Omental fat pad (tissue), 4 donors: ENCODE data around the gene DHFR. TPM values are rescaled to one million over a fixed set of nuclear protein-coding genes. Genes with fewer than 3 reads are reported as not detected.

Experiments used
- ATAC-seq: fragments of 150-250 bp; one replicate; pipeline ENCODE4 v1.9.1; 2016; ENCODE audit warnings: mild to moderate bottlenecking, moderate library complexity; ENCODE audit not compliant: low FRiP score
- DNase-seq: peaks from one replicate; pipeline ENCODE4 v3.0.0-alpha.2; 2019; ENCODE audit warnings: low spot score
- total RNA-seq, 4 donors: library from RNA; depleted of rRNA; stranded (reverse); fragments of >200 nt; gene quantifications; one replicate each; pipeline ENCODE4 v1.1.0, GENCODE V29; 2016
- TF ChIP-seq, protein P1 (sequence below), 3 donors: fragments of 450-650 bp; IDR thresholded peaks; one replicate each; pipeline ENCODE4 v1.5.1; 2016 to 2017; ENCODE audit warnings: antibody characterized with exemption in 3 of 3, mild to moderate bottlenecking in 3 of 3, moderate library complexity in 2 of 3

Gene DHFR
- total RNA-seq, 4 donors from 2014 or later = 9.1 to 12.2 (median 10.2) TPM

DNA sequence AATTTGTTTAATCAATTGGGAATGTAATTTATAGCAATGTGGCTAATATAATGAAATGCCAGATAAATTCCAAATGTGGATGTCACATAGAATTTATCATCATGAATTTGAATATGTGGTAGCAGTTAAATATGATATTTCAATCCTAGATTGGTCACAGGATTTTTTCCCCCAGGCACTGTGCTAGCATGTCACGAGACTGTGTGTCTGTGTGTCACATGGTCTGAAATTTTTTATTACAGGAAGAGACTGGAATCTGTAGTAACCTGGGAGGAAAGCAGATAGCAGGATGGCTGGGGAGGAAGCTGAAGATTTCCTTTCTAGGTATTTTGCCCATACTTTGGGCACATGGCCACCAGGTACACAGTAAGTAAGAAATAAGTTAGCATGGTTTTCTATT lies 35.7 kb downstream of the DHFR start:
- no peak for DNase-seq
- TF ChIP-seq, protein P1, sequence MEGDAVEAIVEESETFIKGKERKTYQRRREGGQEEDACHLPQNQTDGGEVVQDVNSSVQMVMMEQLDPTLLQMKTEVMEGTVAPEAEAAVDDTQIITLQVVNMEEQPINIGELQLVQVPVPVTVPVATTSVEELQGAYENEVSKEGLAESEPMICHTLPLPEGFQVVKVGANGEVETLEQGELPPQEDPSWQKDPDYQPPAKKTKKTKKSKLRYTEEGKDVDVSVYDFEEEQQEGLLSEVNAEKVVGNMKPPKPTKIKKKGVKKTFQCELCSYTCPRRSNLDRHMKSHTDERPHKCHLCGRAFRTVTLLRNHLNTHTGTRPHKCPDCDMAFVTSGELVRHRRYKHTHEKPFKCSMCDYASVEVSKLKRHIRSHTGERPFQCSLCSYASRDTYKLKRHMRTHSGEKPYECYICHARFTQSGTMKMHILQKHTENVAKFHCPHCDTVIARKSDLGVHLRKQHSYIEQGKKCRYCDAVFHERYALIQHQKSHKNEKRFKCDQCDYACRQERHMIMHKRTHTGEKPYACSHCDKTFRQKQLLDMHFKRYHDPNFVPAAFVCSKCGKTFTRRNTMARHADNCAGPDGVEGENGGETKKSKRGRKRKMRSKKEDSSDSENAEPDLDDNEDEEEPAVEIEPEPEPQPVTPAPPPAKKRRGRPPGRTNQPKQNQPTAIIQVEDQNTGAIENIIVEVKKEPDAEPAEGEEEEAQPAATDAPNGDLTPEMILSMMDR (IDR thresholded peaks at IDR 0.05) = no peak
- no peak for ATAC-seq

DNA sequence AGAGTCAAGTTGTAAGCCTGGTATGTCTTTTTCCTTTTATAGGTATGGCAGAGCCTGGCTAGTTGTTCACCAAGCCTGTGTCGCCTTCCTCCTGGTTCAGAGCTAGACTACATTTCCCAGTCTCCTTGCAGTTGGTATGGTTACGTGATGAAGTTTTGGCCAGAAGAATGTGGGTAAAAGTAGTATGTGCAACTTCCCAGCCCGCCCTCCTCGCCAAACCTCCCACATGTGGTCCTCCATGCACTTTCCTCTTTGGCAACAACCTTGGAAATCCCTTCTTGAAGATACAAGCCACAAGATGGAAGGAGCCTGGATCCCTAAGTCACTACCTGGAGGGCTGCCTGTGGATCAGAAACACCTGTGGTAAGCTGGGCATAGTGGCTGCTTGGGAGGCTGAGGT lies 36.3 kb downstream of the DHFR start:
- ATAC-seq = no peak
- no peak for DNase-seq
- TF ChIP-seq, protein P1 (IDR thresholded peaks at IDR 0.05) = no peak

DNA sequence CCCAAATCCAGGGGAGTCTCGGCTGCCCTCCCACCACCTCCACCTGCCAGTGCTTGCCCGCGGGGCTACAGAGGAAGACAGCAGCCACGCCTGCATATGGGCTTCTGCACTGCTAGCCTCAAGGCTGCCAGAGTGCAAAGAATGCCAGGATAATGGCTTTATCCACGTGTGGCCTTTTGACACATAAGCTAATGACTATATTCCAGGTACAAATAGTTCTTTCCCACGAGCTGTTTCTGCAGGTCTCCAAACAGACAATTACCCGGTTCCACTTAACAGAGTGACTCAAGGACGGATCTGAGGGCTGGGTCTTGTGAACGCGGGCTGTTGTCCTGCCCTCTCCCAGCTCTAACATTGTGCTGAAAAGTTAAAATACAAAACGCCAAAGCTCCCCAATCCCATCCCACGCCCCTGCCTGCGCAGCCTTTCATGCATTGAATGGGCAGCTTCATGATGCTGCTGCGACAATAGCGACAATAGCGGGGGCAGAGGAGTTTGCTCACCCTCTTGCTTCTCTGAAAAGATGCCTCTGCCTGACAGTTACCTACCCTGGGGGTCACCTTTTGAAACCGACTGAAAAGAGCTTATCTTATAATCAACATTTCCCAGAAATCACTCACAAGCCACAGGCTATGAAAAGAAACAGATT lies 39.4 kb downstream of the DHFR start:
- no peak for ATAC-seq
- TF ChIP-seq, protein P1 (IDR thresholded peaks at IDR 0.05) = no peak
- DNase-seq = no peak

DNA sequence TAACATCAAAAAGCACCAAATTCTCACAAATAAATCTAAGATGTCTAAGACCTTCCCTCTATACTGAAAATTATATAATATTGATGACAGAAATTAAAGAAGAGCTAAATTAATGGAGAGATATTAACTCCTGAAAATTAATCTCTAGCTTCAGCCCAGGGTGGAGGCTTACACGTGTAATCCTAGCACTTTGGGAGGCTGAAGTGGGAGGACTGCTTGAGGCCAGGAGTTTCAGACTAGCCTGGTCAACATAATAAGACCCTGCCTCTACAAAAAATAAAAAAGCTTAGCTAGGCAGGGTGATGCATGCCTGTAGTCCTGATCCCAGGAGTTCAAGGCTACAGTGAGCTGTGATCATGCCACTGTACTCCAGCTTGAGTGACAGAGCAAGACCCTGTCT lies 45.1 kb downstream of the DHFR start:
- DNase-seq (no peak), ATAC-seq (no peak)
- TF ChIP-seq, protein P1 (IDR thresholded peaks at IDR 0.05) = no peak

DNA sequence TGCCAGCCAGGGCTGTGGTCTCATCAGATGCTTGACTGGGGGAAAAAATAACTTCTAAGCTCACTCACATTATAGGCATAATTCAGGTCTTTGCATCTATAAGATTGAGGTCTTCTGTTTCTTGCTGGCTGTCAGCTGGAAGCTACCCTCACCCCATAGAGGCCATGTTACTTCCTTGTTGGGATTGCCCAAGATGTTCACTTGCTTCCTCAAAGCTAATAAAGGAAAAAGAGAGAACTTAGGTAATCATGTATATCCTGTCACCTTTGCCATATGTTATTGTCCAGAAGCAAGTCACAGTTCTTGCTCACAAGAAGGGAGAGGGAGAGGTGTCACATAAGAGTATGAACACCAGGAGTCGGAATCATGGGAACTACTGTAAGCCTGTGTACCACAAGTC lies 46.1 kb downstream of the DHFR start:
- ATAC-seq (no peak), DNase-seq (no peak)
- TF ChIP-seq, protein P1 (IDR thresholded peaks at IDR 0.05) = no peak

DNA sequence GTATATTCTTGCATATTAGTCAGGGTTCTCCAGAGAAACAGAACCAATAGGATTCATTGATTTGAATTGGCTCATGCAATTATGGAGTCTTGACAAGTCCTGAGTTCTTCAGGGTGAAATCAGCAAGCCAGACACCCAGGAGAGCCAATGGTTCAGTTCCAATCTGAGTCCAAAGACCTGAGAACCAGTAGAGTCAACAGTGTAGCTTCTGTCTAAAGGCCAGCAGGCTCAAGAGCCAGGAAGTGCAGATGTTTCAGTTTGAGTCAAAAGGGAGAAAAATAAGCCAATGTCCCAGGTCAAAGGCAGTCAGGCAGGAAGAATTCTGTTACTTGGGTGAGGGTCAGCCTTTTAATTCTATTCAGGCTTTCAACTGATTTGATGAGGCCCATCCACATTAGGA lies 47.0 kb downstream of the DHFR start:
- no peak for ATAC-seq

DNA sequence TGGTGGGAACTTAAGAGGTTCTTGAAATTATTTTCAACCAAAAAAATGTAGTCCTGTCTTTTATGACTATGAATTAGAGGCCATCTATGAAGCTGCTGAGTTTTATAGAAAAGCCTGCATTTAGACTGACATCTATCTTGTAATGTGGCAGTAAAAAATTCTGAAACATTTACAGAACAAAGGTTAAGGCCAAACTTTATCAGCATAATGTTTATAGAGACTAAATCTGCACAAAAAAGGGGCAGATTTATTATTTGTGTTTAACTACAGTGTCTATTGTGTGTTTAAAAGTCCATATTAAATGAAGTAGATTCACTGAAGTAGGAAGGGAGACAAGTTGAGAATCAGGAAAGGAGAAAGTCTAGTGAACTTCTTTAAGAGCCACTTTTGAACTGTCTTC lies 47.4 kb downstream of the DHFR start:
- ATAC-seq (no peak), DNase-seq (no peak)
- TF ChIP-seq, protein P1 (IDR thresholded peaks at IDR 0.05) = no peak

More for the DNA sequence above, 47.0 kb downstream of the DHFR start:
- no peak for DNase-seq
- TF ChIP-seq, protein P1 (IDR thresholded peaks at IDR 0.05) = no peak
